NT2/D1 (cell line): ENCODE results near the gene ABCA10.

Source experiments
- DNase-seq: peaks from one replicate; pipeline ENCODE4 v3.0.0-alpha.2; 2011; ENCODE audit warnings: low read depth, low spot score
- H3K27me3 ChIP-seq: 2 replicates; pipeline ENCODE4 v1.6.0; 2011; ENCODE audit warnings: mild to moderate bottlenecking; ENCODE audit not compliant: insufficient read length, insufficient read depth
- H3K36me3 ChIP-seq: 2 replicates; pipeline ENCODE4 v1.6.1; 2011; ENCODE audit warnings: mild to moderate bottlenecking, low read length, mixed read lengths; ENCODE audit not compliant: insufficient read depth, insufficient read length
- H3K4me1 ChIP-seq: 2 replicates; pipeline ENCODE4 v1.5.1; 2011; ENCODE audit not compliant: insufficient read depth, insufficient read length
- H3K4me3 ChIP-seq: 2 replicates; pipeline ENCODE4 v1.5.1; 2011; ENCODE audit warnings: low read depth; ENCODE audit not compliant: insufficient read length
- H3K9ac ChIP-seq: 2 replicates; pipeline ENCODE4 v1.6.0; 2011; ENCODE audit warnings: low read depth; ENCODE audit not compliant: insufficient read length
- H3K9me3 ChIP-seq: 2 replicates; pipeline ENCODE4 v1.5.1; 2011; ENCODE audit warnings: mild to moderate bottlenecking, low read length; ENCODE audit not compliant: insufficient read depth
- SUZ12 ChIP-seq: IDR thresholded peaks from 2 replicates; pipeline ENCODE4 v1.6.1; 2011; ENCODE audit not compliant: insufficient read length, insufficient read depth; ENCODE audit errors: extremely low read depth
- YY1 ChIP-seq: IDR thresholded peaks from 2 replicates; pipeline ENCODE4 v1.6.1; 2011; ENCODE audit not compliant: insufficient read length, insufficient read depth
- ZNF274 ChIP-seq: IDR thresholded peaks from 2 replicates; pipeline ENCODE4 v1.6.1; 2011; ENCODE audit warnings: mild to moderate bottlenecking, low read depth, low read length

Gene ABCA10

DNA sequence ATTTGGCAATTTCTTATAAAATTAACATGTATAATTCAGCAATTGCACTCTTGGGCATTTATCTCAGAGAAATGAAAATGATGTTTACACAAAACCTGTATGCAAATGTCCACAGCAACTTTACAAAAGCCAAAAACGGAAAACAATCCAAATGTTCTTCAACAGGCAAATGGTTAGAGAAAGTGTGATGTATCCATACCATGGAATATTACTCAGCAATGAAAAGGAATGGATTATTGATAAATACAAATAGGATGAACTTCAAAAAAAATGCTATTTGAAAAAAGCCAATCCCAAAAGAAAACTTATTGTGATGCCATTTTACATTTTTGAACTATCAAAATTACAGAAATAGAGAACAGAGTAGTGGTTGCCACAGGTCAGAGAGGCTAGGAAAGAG lies 37.2 kb upstream of the ABCA10 start:
- no peak for DNase-seq
- H3K4me3 ChIP-seq: no peak overlapping the region
- no peaks in the 10 kb centered on the region for H3K9me3 ChIP-seq
- H3K9ac ChIP-seq: no peak overlapping the region
- TF ChIP-seq ZNF274: no peak
- no peaks in the 10 kb centered on the region for H3K27me3 ChIP-seq
- no peaks in the 10 kb centered on the region for H3K36me3 ChIP-seq
- no peaks in the 10 kb centered on the region for H3K4me1 ChIP-seq

DNA sequence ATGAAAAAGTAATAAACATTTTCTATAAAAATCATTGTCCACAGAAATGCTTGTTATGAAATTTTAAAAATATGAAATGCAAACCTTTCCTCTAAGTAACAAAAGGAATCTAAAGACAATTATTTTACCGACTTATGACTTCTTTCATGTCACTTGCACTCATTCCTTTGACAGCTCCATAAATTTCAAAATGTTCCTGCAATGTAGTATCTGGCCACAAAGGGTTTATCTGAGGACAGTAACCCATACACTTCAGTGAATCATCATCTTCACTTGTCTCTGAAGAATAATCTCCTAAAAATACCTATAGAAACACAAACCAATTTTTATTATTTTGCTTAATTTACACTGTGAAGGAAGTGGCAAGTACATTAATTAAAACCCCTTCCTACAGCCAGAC lies 25.6 kb upstream of the ABCA10 start:
- no peak for TF ChIP-seq ZNF274
- TF ChIP-seq SUZ12: no peak
- no peak for TF ChIP-seq YY1
- H3K9me3 ChIP-seq: no peaks in the 10 kb centered on the region
- H3K4me3 ChIP-seq: no peak overlapping the region
- no peaks in the 10 kb centered on the region for H3K4me1 ChIP-seq
- H3K27me3 ChIP-seq: no peaks in the 10 kb centered on the region
- no peak overlapping the region for H3K9ac ChIP-seq
- no peak for DNase-seq
- no peaks in the 10 kb centered on the region for H3K36me3 ChIP-seq

DNA sequence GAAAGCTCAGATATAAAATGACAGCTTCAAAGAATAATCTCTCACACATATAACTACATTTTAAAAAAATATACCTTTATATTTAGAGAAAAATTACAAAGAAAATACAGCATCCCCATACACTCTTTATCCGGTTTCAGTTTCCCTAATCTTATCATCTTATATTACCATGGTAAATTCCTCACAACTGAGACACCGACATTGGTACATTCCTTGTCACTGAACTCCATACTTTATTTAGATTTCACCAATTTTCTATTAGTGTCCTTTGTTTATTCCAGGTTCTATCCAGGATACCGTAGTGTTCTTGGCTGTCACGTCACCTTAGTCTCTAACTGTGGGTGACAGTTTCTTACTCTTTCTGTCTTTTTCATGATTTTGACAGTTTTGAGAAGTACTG lies 22.0 kb upstream of the ABCA10 start:
- Histone ChIP-seq H3K36me3 (no peaks in the 10 kb centered on the region), H3K4me3 (no peak overlapping the region), H3K9me3 (no peaks in the 10 kb centered on the region), H3K27me3 (no peaks in the 10 kb centered on the region), H3K9ac (no peak overlapping the region), H3K4me1 (no peaks in the 10 kb centered on the region)
- no peak for DNase-seq
- no peak for TF ChIP-seq SUZ12
- no peak for TF ChIP-seq ZNF274
- TF ChIP-seq YY1: no peak

DNA sequence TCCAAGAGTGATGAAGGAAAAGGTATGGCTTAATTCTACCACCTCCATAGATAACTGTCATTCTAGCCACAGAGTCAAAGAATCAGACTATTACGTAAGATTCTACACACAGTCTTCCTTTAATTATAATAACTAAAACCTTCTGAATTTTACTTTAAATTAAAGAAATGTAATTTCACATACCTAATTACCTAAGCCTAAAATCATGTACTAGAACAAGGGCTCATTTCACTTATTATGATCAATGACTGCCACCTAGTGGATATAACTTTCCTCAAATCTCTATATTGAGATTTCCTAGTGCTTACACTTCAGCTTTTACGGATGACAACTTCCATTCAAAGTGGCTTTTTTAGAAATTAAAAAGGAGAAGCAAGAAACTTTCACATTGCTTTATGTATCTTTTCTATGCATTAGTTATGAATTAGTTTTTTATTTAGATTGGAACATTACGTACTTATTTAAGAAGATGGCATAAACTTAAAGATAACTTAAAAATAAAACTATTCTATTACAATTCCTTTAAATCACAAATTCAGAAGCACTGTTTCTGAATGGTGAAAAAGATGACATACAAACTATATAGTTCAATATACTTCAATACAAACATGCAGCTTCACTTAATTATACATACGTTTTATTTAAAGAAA lies 18.2 kb upstream of the ABCA10 start:
- H3K36me3 ChIP-seq: no peaks in the 10 kb centered on the region
- no peaks in the 10 kb centered on the region for H3K4me1 ChIP-seq
- no peaks in the 10 kb centered on the region for H3K27me3 ChIP-seq
- no peak overlapping the region for H3K9ac ChIP-seq
- no peak overlapping the region for H3K4me3 ChIP-seq
- no peaks in the 10 kb centered on the region for H3K9me3 ChIP-seq
- no peak for DNase-seq
- TF ChIP-seq ZNF274: no peak
- TF ChIP-seq SUZ12: no peak
- no peak for TF ChIP-seq YY1

DNA sequence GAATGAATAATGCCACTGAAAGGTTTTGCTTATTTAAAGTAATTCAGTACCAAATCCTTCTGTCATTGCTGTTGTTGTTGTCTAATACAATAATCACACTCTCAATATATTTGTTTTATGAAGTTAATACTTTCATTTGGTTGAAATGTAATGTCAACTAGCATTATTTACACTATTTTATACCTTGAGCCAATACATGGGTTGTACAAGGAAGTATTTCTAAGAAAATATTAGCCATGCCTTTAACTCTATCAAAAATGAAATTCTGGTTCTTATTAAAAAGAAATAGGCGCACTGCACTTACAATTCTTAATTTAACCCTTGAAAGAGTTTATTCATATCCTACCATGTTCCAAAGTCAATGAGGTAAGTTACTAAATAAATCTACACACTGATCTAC lies 17.6 kb upstream of the ABCA10 start:
- no peak overlapping the region for H3K9ac ChIP-seq

DNA sequence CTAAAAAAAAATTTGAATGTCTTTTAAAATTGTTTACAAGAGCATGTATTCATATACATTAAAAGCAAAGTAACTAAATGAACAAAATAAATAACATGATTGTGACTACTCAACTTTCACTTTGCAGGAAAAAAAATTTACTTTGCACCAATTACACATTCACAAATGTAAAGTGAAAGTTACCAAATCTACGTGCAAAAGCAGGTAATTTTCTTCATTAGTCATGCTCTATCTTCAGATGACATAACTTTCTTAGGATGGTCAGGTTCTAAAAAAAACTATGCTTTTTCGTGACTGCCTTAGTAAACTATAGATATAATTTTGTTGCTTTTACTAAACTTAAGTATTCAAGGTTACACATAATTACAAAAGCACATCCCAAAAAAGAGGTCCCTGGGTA lies 17.0 kb upstream of the ABCA10 start:
- Histone ChIP-seq H3K9ac (no peak overlapping the region), H3K36me3 (no peaks in the 10 kb centered on the region), H3K4me1 (no peaks in the 10 kb centered on the region), H3K4me3 (no peak overlapping the region), H3K27me3 (no peaks in the 10 kb centered on the region), H3K9me3 (no peaks in the 10 kb centered on the region)
- no peak for DNase-seq
- no peak for TF ChIP-seq SUZ12
- TF ChIP-seq ZNF274: no peak
- TF ChIP-seq YY1: no peak

More for the DNA sequence above, 17.6 kb upstream of the ABCA10 start:
- H3K9me3 ChIP-seq: no peaks in the 10 kb centered on the region
- H3K27me3 ChIP-seq: no peaks in the 10 kb centered on the region
- no peak for TF ChIP-seq SUZ12
- no peak for TF ChIP-seq ZNF274
- TF ChIP-seq YY1: no peak
- H3K4me1 ChIP-seq: no peaks in the 10 kb centered on the region
- DNase-seq: no peak
- H3K4me3 ChIP-seq: no peak overlapping the region
- no peaks in the 10 kb centered on the region for H3K36me3 ChIP-seq

DNA sequence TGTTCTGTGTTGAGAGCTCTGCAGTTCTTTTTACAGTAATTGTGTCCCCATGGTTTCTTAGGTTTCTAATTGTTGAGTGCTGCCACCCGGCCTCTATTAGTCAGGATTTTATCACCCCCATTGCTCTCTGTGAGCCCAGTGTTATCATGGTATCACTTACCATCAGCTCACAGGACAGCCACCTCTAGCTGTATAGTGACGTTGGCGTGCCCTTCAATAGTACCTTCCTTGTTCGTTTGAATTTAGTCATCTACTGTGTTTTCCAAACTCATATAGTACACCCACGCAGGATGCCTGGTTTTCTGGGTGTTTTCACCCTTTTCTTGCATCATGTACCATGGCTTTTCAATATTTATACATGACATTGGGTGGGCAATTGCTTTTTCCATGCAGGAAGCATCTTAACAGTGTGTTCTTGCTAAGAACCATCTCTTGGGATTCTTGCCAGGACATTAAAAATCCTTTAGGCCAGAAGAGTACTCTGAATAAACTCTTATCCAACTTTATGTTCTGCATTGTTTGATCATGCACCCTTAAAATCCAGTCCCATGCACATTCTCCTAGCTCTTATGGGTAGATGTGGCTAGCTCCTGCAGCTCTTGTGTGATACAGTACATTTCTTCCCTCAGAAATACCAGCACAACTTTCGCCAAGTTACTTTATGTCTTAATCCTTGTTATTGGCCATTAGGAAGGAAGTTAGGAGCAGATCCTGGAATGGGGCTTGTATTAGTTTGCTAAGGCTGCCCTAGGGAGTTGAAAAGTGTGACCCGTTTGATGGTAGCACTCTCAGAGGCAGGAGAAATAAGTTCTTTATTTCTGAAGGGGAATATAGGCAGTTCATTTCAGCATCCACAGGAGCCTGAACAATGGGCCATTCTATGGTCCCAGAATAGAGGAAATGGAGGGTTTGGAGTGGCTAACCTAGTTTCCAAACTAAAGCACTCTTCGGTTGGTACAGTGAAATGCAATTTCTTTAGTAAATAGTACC lies 11.3 kb upstream of the ABCA10 start:
- H3K4me1 ChIP-seq: no peaks in the 10 kb centered on the region
- no peak overlapping the region for H3K4me3 ChIP-seq
- TF ChIP-seq ZNF274: no peak
- TF ChIP-seq YY1: no peak
- TF ChIP-seq SUZ12: no peak
- H3K36me3 ChIP-seq: no peaks in the 10 kb centered on the region
- H3K9me3 ChIP-seq: no peaks in the 10 kb centered on the region
- H3K27me3 ChIP-seq: no peaks in the 10 kb centered on the region
- DNase-seq: no peak
- H3K9ac ChIP-seq: no peak overlapping the region
